HepG2 (cell line): ENCODE data around the gene B3GNT9.

ENCODE experiments used
- DMAP1 ChIP-seq: IDR thresholded peaks from 2 replicates; pipeline ENCODE4 v1.6.1; 2016
- ETV6 ChIP-seq: sonication (generic); formaldehyde crosslinking; conservative IDR thresholded peaks from 2 replicates; pipeline ENCODE4 v1.4.0; 2020; ENCODE audit warnings: missing genetic modification reagents
- MYC ChIP-seq: sonication (generic); formaldehyde crosslinking; IDR thresholded peaks from 2 replicates; pipeline ENCODE4 v1.9.0; 2021; ENCODE audit warnings: missing genetic modification reagents, borderline replicate concordance
- ZFP36L2 ChIP-seq: sonication (generic); formaldehyde crosslinking; IDR thresholded peaks from 2 replicates; pipeline ENCODE4 v1.4.0; 2020; ENCODE audit warnings: missing genetic modification reagents
- TF ChIP-seq, protein P1 (sequence below): sonication (generic); formaldehyde crosslinking; IDR thresholded peaks from 2 replicates; pipeline ENCODE4 v1.5.0; 2020; ENCODE audit warnings: mild to moderate bottlenecking, missing genetic modification reagents, moderate library complexity

- TF ChIP-seq ZFP36L2 (no peak), MYC (CRISPR knock-in tag) (no peak), ETV6 (CRISPR knock-in tag) (no peak), DMAP1 (no peak)
- TF ChIP-seq, protein P1, sequence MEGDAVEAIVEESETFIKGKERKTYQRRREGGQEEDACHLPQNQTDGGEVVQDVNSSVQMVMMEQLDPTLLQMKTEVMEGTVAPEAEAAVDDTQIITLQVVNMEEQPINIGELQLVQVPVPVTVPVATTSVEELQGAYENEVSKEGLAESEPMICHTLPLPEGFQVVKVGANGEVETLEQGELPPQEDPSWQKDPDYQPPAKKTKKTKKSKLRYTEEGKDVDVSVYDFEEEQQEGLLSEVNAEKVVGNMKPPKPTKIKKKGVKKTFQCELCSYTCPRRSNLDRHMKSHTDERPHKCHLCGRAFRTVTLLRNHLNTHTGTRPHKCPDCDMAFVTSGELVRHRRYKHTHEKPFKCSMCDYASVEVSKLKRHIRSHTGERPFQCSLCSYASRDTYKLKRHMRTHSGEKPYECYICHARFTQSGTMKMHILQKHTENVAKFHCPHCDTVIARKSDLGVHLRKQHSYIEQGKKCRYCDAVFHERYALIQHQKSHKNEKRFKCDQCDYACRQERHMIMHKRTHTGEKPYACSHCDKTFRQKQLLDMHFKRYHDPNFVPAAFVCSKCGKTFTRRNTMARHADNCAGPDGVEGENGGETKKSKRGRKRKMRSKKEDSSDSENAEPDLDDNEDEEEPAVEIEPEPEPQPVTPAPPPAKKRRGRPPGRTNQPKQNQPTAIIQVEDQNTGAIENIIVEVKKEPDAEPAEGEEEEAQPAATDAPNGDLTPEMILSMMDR (CRISPR knock-in tag) = no peak
These were observed 14.6 kb upstream of the B3GNT9 start for GRCh38 chr16:67165121-67166078.
